Right cardiac atrium (tissue), 5 donors: Measurements from ENCODE around the gene XKR8. TPM values are rescaled to one million over a fixed set of nuclear protein-coding genes. Genes with fewer than 3 reads are reported as not detected.

Source experiments
- ATAC-seq, 2 donors: fragments of 200-7000 bp; cut with Tn5 transposase; one replicate each; pipeline versions ENCODE4 v1.8.0 to v1.9.1; 2020; ENCODE audit warnings: moderate library complexity in 2 of 2, mild to moderate bottlenecking in 1 of 2
- DNase-seq, 3 donors: peaks; one replicate each; pipeline ENCODE4 v3.0.0-alpha.2; 2020
- H3K27ac ChIP-seq: one replicate; pipeline ENCODE4 v1.5.1; 2013; ENCODE audit warnings: mild to moderate bottlenecking, low read length, control low read depth, moderate library complexity
- H3K27me3 ChIP-seq: one replicate; pipeline ENCODE4 v1.6.1; 2013; ENCODE audit not compliant: control insufficient read depth, insufficient read depth
- H3K4me1 ChIP-seq: one replicate; pipeline ENCODE4 v1.6.1; 2013; ENCODE audit warnings: low read length; ENCODE audit not compliant: control insufficient read depth, insufficient read depth
- H3K4me3 ChIP-seq: one replicate; pipeline ENCODE4 v1.5.1; 2013; ENCODE audit warnings: low read length, control low read depth
- H3K9me3 ChIP-seq: one replicate; pipeline ENCODE4 v1.6.1; 2013; ENCODE audit warnings: low read length; ENCODE audit not compliant: control insufficient read depth
- WGBS: extraction: QIAGEN DNeasy Blood & Tissue Kit; methylation state at CpG from one replicate; pipeline ENCODE4 v1.1.7; 2013; 5-methylcytosine and 5-hydroxymethylcytosine counted together
- intact Hi-C, 4 donors: fragments of 100-400 bp; cut with DNase I; formaldehyde crosslinking; loops; one replicate each; pipeline versions ENCODE4 v1.11.0 to v1.14.0; 2022 to 2023
- polyA plus RNA-seq: library from polyadenylated mRNA; stranded (reverse); fragments of 200-250 nt; gene quantifications from one replicate; pipeline ENCODE4 v1.2.3, GENCODE V29; 2013
- total RNA-seq, 4 donors: library from RNA; stranded (reverse); fragmentation: NEBNext Ultra II Directional; extraction: Animal tissue kit (Norgen Biotek cat#: 25700); gene quantifications; one replicate each; pipeline ENCODE4 v1.2.1, GENCODE V29; 2021
- donor health status: healthy with polysubstance abuse.
- donor health status: DM: no; HTN: yes; CAD: no.
- donor health status: DM: no; HTN: no; CAD: no.
- donor health status: DM: no; HTN: yes; CAD: no; lungs with severe emphysema.
- donor health status: DM: yes; HTN: yes; CAD: no.

The XKR8 gene
- total and polyA plus RNA-seq, 5 donors = 5.3 to 6.9 (median 5.9) TPM

- no peaks in the 10 kb centered on the region for H3K27me3 ChIP-seq
- H3K9me3 ChIP-seq = no peaks in the 10 kb centered on the region
- intact Hi-C loops = no loop called here
- no peak overlapping the region for H3K27ac ChIP-seq
- DNase-seq (no peak), ATAC-seq (no peak)
- WGBS = 90% methylated on average over 1 of the region's 1 CpG
- no peaks in the 10 kb centered on the region for H3K4me1 ChIP-seq
- no peak overlapping the region for H3K4me3 ChIP-seq
These were observed 22.3 kb upstream of the XKR8 start for GRCh38 chr1:27937524-27937836.

DNA sequence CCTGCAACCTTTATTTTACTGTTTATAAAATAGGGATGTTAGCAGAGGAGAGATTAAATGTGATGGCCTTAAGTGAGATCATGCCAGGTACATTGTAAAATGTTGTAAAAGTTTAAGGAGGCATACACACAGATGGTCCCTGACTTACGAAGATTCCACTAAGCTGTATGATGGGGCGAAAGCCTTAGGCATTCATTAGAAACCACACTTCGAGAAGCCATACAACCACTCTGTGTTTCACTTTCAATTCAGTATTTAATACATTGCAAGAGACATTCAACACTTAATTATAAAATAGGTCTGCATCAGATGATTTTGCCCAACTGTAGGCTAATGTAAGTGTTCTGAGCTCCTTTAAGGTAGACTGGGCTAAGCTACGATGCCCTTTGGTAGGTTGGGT lies 21.3 kb upstream of the XKR8 start:
- WGBS = 88% methylated on average over 4 of the region's 4 CpGs
- H3K9me3 ChIP-seq = no peaks in the 10 kb centered on the region

DNA sequence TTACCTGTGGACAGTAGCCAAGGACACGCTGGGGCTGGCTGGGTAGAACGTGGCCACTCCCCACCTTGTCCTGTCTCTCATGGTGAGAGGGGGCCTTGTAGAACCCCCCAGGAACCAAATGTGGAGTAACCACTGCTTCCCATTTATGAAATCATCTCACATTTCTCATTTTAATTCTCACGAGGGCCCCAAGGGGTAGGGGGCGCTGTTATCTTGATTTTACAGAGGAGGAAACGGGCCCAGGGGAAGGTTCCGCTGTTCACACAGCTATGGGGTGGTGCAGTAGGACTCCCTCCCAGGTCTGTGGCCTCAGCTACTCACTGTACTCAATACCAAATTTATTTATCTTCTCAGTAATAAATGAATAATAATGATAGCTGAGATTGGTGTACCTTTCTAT lies 19.5 kb upstream of the XKR8 start:
- Histone ChIP-seq H3K27ac (no peak overlapping the region), H3K4me1 (no peaks in the 10 kb centered on the region), H3K9me3 (no peaks in the 10 kb centered on the region), H3K4me3 (no peak overlapping the region), H3K27me3 (no peaks in the 10 kb centered on the region)
- 41% methylated on average over 6 of the region's 6 CpGs for WGBS
- no peak for ATAC-seq
- intact Hi-C loops = no loop called here
- DNase-seq = peak in 2 of 3 donors; percentile 41 to 73

More for the DNA sequence above, 21.3 kb upstream of the XKR8 start:
- Histone ChIP-seq H3K27me3 (no peaks in the 10 kb centered on the region), H3K27ac (no peak overlapping the region), H3K4me1 (no peaks in the 10 kb centered on the region), H3K4me3 (no peak overlapping the region)
- ATAC-seq (no peak), DNase-seq (no peak)
- intact Hi-C loops = no loop called here

GRCh38 chr1:27940870-27941560 lies 18.8 kb upstream of the XKR8 start:
- WGBS = 85% methylated on average over 9 of the region's 9 CpGs
- ATAC-seq (no peak), DNase-seq (no peak)
- Histone ChIP-seq H3K27ac (no peak overlapping the region), H3K27me3 (no peaks in the 10 kb centered on the region), H3K9me3 (no peaks in the 10 kb centered on the region), H3K4me1 (no peaks in the 10 kb centered on the region), H3K4me3 (no peak overlapping the region)
- intact Hi-C loops = no loop called here

GRCh38 chr1:27941671-27942540 lies 17.9 kb upstream of the XKR8 start:
- 81% methylated on average over 12 of the region's 12 CpGs for WGBS
- H3K4me1 ChIP-seq = no peaks in the 10 kb centered on the region
- intact Hi-C loops = no loop called here
- DNase-seq (no peak), ATAC-seq (no peak)
- H3K27me3 ChIP-seq = no peaks in the 10 kb centered on the region
- H3K27ac ChIP-seq = no peak overlapping the region
- H3K9me3 ChIP-seq = no peaks in the 10 kb centered on the region
- H3K4me3 ChIP-seq = no peak overlapping the region

- Histone ChIP-seq H3K27me3 (no peaks in the 10 kb centered on the region), H3K27ac (no peak overlapping the region), H3K4me3 (no peak overlapping the region), H3K9me3 (no peaks in the 10 kb centered on the region), H3K4me1 (no peaks in the 10 kb centered on the region)
- intact Hi-C loops = no loop called here
- 85% methylated on average over 5 of the region's 5 CpGs for WGBS
- no peak for ATAC-seq
- no peak for DNase-seq
These were observed 14.8 kb upstream of the XKR8 start for GRCh38 chr1:27945020-27945419.

GRCh38 chr1:27949027-27949426 lies 10.7 kb upstream of the XKR8 start:
- Histone ChIP-seq H3K27me3 (no peaks in the 10 kb centered on the region), H3K27ac (no peak overlapping the region), H3K4me3 (no peak overlapping the region), H3K4me1 (no peaks in the 10 kb centered on the region), H3K9me3 (no peaks in the 10 kb centered on the region)
- DNase-seq (peak in 1 of 3 donors; percentile 65), ATAC-seq (peak in 1 of 2 donors; percentile 22)
- intact Hi-C loops = no loop called here
- WGBS = 76% methylated on average over 8 of the region's 8 CpGs

DNA sequence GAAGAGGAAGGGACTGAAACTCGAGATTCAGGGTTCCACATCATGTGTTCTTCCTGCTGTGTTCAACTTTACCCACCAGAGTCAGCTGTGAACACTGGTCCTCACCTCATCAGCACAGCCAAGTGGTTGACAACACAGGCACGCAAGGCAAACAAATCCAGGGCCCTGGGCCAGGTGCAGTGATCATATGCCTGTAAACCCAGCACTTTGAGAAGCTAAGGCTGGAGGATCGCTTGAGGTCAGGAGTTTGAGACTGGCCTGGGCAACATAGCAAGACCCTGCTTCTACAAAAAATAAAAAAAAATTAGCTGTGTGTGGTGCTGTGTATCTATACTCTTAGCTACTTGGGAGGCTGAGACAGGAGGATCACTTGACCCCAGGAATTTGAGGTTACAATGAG lies 8.4 kb upstream of the XKR8 start:
- Histone ChIP-seq H3K27me3 (no peaks in the 10 kb centered on the region), H3K27ac (no peak overlapping the region), H3K9me3 (no peaks in the 10 kb centered on the region), H3K4me3 (no peak overlapping the region), H3K4me1 (no peaks in the 10 kb centered on the region)
- DNase-seq = no peak
- WGBS = 53% methylated on average over 3 of the region's 3 CpGs
- no peak for ATAC-seq
- intact Hi-C loops = no loop called here

DNA sequence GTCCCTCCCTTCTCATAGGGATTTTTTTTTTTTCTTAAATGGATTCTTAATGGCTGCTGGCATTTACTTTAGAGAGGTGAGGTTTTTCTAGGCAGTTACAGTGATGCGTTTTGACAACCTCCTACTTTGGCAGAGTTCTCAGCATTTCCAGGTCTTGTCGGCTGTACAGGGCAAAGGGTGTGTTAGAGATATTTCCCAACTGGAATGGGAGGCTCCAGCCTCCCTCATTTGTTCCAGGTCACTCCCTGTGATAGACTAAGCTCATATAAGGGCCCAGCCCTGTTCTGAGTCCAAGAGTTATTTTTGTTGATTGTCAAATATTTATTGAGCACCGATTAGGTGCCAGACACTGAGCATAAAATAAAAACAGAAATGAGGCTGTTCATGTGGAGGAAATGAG lies 7.6 kb upstream of the XKR8 start:
- intact Hi-C loops = no loop called here
- no peaks in the 10 kb centered on the region for H3K27me3 ChIP-seq
- ATAC-seq = peak; percentile 25 to 93
- H3K27ac ChIP-seq = no peak overlapping the region
- H3K4me3 ChIP-seq = no peak overlapping the region
- H3K9me3 ChIP-seq = no peaks in the 10 kb centered on the region
- WGBS = 55% methylated on average over 3 of the region's 3 CpGs
- H3K4me1 ChIP-seq = no peaks in the 10 kb centered on the region
- DNase-seq = no peak

DNA sequence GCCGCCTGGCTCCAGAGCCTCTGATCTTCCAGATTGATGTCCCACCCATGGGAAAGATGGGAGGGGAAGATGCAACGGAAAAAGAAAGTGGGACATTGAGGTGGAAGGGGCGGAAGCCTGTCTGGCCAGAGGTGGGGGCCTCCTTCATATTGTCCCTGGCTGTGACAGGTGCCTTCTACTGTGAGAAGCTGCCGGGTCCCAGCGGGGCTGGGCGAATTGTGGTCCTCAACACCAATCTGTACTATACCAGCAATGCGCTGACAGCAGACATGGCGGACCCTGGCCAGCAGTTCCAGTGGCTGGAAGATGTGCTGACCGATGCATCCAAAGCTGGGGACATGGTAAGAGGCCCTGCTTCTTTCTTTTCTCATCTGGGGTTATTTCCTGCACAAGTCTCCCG lies 5.6 kb upstream of the XKR8 start:
- Histone ChIP-seq H3K4me1 (no peaks in the 10 kb centered on the region), H3K27me3 (no peaks in the 10 kb centered on the region), H3K27ac (no peak overlapping the region), H3K9me3 (no peaks in the 10 kb centered on the region), H3K4me3 (no peak overlapping the region)
- 90% methylated on average over 10 of the region's 10 CpGs for WGBS
- ATAC-seq (no peak), DNase-seq (no peak)
- intact Hi-C loops = no loop called here

GRCh38 chr1:27955076-27955475 lies 4.7 kb upstream of the XKR8 start:
- no peaks in the 10 kb centered on the region for H3K27me3 ChIP-seq
- ATAC-seq (no peak), DNase-seq (no peak)
- no peak overlapping the region for H3K27ac ChIP-seq
- H3K4me1 ChIP-seq = no peaks in the 10 kb centered on the region
- 82% methylated on average over 6 of the region's 6 CpGs for WGBS
- H3K4me3 ChIP-seq = no peak overlapping the region
- intact Hi-C loops = no loop called here
- no peaks in the 10 kb centered on the region for H3K9me3 ChIP-seq
